Measurements from ENCODE around the gene NOD1. TPM values are rescaled to one million over a fixed set of nuclear protein-coding genes. Genes with fewer than 3 reads are reported as not detected.

Gene NOD1
- total and polyA plus RNA-seq, 2 of the 13 experiments (the other 11 are each of a cell fraction or from before 2014, with no cell fraction given) = 1.7 to 2.9 TPM

- TF ChIP-seq ERF (CRISPR knock-in tag; IDR thresholded peaks at IDR 0.05) (no peak), PRDM4 (CRISPR knock-in tag; IDR thresholded peaks at IDR 0.05; ENCODE audit: borderline replicate concordance) (no peak), ZNF552 (CRISPR knock-in tag; IDR thresholded peaks at IDR 0.05; ENCODE audit: borderline replicate concordance) (no peak), TERF1 (CRISPR knock-in tag; IDR thresholded peaks at IDR 0.05) (no peak), ZNF12 (CRISPR knock-in tag; IDR thresholded peaks at IDR 0.05) (no peak), ZNF598 (CRISPR knock-in tag; IDR thresholded peaks at IDR 0.05; ENCODE audit: borderline replicate concordance) (no peak), ZNF20 (CRISPR knock-in tag; IDR thresholded peaks at IDR 0.05) (no peak)
- WGBS (ENCODE audit: low lambda C conversion rate) = 90% methylated on average over 8 of the region's 14 CpGs
- in situ Hi-C loops (cut with HindIII; ENCODE audit: extremely low pct_ligation_motif_present, low pct_unique_long_range_greater_than_20kb) = no loop called here
- H3K4me1 ChIP-seq (ENCODE audit: insufficient read depth, low read length) = no peaks in the 10 kb centered on the region
- FAIRE-seq (no peak), ATAC-seq (no peak), DNase-seq (ENCODE audit: low spot score) (no peak)
- H3K9me3 ChIP-seq (ENCODE audit: low read length) = no peaks in the 10 kb centered on the region
- H3K27ac ChIP-seq (ENCODE audit: extremely low read length, insufficient read depth, low read length) = no peak overlapping the region
- H3K4me2 ChIP-seq (ENCODE audit: low read depth, low read length) = no peak overlapping the region
- no peaks in the 10 kb centered on the region for H3K27me3 ChIP-seq (ENCODE audit: control insufficient read depth in 1 of 2, insufficient read depth in 2 of 2, low read length in 2 of 2)
- ChIA-PET CTCF (ENCODE audit: low intra/inter-chr PET ratio, low total read pairs) (no interaction called here), POLR2A (no interaction called here)
- intact Hi-C loops (cut with micrococcal nuclease; ENCODE audit: unreplicated experiment) = no loop called here
- no peak overlapping the region for H3K4me3 ChIP-seq (replicated peaks in 1 of 3; ENCODE audit: insufficient read depth in 1 of 3, low read depth in 2 of 3, low read length in 3 of 3)
- no peak overlapping the region for H2AFZ ChIP-seq (ENCODE audit: low read length)
- H4K20me1 ChIP-seq (ENCODE audit: insufficient read depth, low read length) = no peaks in the 10 kb centered on the region
- H3K9ac ChIP-seq (ENCODE audit: insufficient read depth, low read depth, low read length) = no peak overlapping the region
- no peaks in the 10 kb centered on the region for H3K79me2 ChIP-seq (ENCODE audit: insufficient read depth, low read length)
- H3K36me3 ChIP-seq (replicated peaks in 1 of 2; ENCODE audit: control insufficient read depth in 1 of 2, insufficient read depth in 2 of 2, low read length in 2 of 2) = no peaks in the 10 kb centered on the region
- BruUV-seq (replicated peaks) = no TSS peak
These were observed 54.6 kb downstream of the NOD1 start for GRCh38 chr7:30423788-30424505.

Data from HepG2 (cell line).